Body of pancreas (tissue), 4 donors: Measurements from ENCODE around the gene RUVBL2.
"Not testable (repeated sequence)": the region's sequence is repeated elsewhere in the genome, so short reads cannot be mapped to it uniquely, and the experiment has no call there.

ENCODE experiments used
- CTCF ChIP-seq, 7 experiments: fragments of 450-650 bp in 4 of 7; fragments of 200-600 bp in 3 of 7; sonication (generic) in 3 of 7; IDR thresholded peaks; one replicate each; pipeline ENCODE4 v1.5.1; 2016 to 2019; ENCODE audit warnings: antibody characterized with exemption in 7 of 7
- POLR2A ChIP-seq, 3 donors: fragments of 450-650 bp; IDR thresholded peaks; one replicate each; pipeline ENCODE4 v1.6.1; 2016; ENCODE audit warnings: antibody characterized with exemption in 3 of 3, mild to moderate bottlenecking in 2 of 3

- not testable (repeated sequence) for TF ChIP-seq CTCF, POLR2A (IDR thresholded peaks at IDR 0.05)
Measured at GRCh38 chr19:49030323-49030722, 36.6 kb downstream of the RUVBL2 start.
